HG03196 (cell line): ENCODE results near the gene AP5Z1.
A peak's percentile ranks its signal among the peaks of the same experiment; 100 is the strongest.
"Not testable (repeated sequence)": the region's sequence is repeated elsewhere in the genome, so short reads cannot be mapped to it uniquely, and the experiment has no call there.

Experiments
- ATAC-seq: cut with Tn5 transposase; IDR thresholded peaks from one replicate; pipeline ENCODE4 v1.9.1; 2021; ENCODE audit not compliant: unreplicated experiment

AP5Z1 gene

GRCh38 chr7:4787541-4787940, 12.1 kb downstream of the AP5Z1 start:
- ATAC-seq = no peak

GRCh38 chr7:4787947-4788626, 12.7 kb downstream of the AP5Z1 start:
- ATAC-seq = no peak

- no peak for ATAC-seq
These were observed 13.3 kb downstream of the AP5Z1 start for GRCh38 chr7:4788627-4789189.

- no peak for ATAC-seq
These were observed 14.0 kb downstream of the AP5Z1 start for GRCh38 chr7:4789194-4790077.

- no peak for ATAC-seq
These were observed 14.6 kb downstream of the AP5Z1 start for GRCh38 chr7:4790078-4790465.

GRCh38 chr7:4790516-4790991, 15.1 kb downstream of the AP5Z1 start:
- no peak for ATAC-seq

- ATAC-seq = no peak
These were observed 15.8 kb downstream of the AP5Z1 start for GRCh38 chr7:4791101-4791737.

GRCh38 chr7:4791738-4792536, 16.5 kb downstream of the AP5Z1 start:
- ATAC-seq = no peak

- ATAC-seq = no peak
These were observed 17.2 kb downstream of the AP5Z1 start for GRCh38 chr7:4792537-4793126.

- not testable (repeated sequence) for ATAC-seq
These were observed 18.1 kb downstream of the AP5Z1 start for GRCh38 chr7:4793385-4793993.

- not testable (repeated sequence) for ATAC-seq
These were observed 18.7 kb downstream of the AP5Z1 start for GRCh38 chr7:4794171-4794570.

- no peak for ATAC-seq
These were observed 19.3 kb downstream of the AP5Z1 start for GRCh38 chr7:4794591-4795350.

GRCh38 chr7:4796453-4796852, 21.0 kb downstream of the AP5Z1 start:
- no peak for ATAC-seq

- peak; percentile 63 for ATAC-seq
These were observed 22.7 kb downstream of the AP5Z1 start for GRCh38 chr7:4797858-4798705.

- ATAC-seq = no peak
These were observed 23.3 kb downstream of the AP5Z1 start for GRCh38 chr7:4798706-4799235.

- no peak for ATAC-seq
These were observed 24.3 kb downstream of the AP5Z1 start for GRCh38 chr7:4799508-4800268.

- ATAC-seq = no peak
These were observed 25.1 kb downstream of the AP5Z1 start for GRCh38 chr7:4800487-4800886.
